Endodermal cell (in vitro differentiated cells): ENCODE data around the gene MRPL1. TPM values are rescaled to one million over a fixed set of nuclear protein-coding genes. Genes with fewer than 3 reads are reported as not detected.

ENCODE experiments used
- DNase-seq: peaks from one replicate; pipeline ENCODE4 v3.0.0-alpha.2; 2017
- H3K27ac ChIP-seq: 2 replicates; pipeline ENCODE4 v1.5.1; 2013; ENCODE audit warnings: mild to moderate bottlenecking, low read depth, low read length, moderate library complexity
- H3K27me3 ChIP-seq: 2 replicates; pipeline ENCODE4 v1.6.1; 2013; ENCODE audit warnings: mild to moderate bottlenecking, low read length, moderate library complexity; ENCODE audit not compliant: insufficient read depth, control insufficient read depth, poor library complexity, severe bottlenecking
- H3K36me3 ChIP-seq: 2 replicates; pipeline ENCODE4 v1.7.0; 2013; ENCODE audit warnings: mild to moderate bottlenecking, low read length, moderate library complexity; ENCODE audit not compliant: control insufficient read depth, insufficient read depth
- H3K4me1 ChIP-seq: one replicate; pipeline ENCODE4 v1.7.0; 2013; ENCODE audit warnings: low read length; ENCODE audit not compliant: control insufficient read depth, insufficient read depth
- H3K4me3 ChIP-seq: 2 replicates; pipeline ENCODE4 v1.5.1; 2013; ENCODE audit warnings: mild to moderate bottlenecking, low read length, moderate library complexity
- H3K9ac ChIP-seq: 2 replicates; pipeline ENCODE4 v1.6.1; 2013; ENCODE audit warnings: mild to moderate bottlenecking, low read length, moderate library complexity; ENCODE audit not compliant: poor library complexity, severe bottlenecking; ENCODE audit errors: extremely low read depth
- H3K9me3 ChIP-seq: 2 replicates; pipeline ENCODE4 v1.6.1; 2013; ENCODE audit warnings: mild to moderate bottlenecking, low read length, moderate library complexity; ENCODE audit not compliant: control insufficient read depth
- H3K27ac Mint-ChIP-seq: 2 replicates; pipeline ENCODE4 v1.8.0; 2020; ENCODE audit warnings: mixed read lengths
- H3K27me3 Mint-ChIP-seq: 2 replicates; pipeline ENCODE4 v1.8.0; 2021; ENCODE audit warnings: mild to moderate bottlenecking, mixed read lengths; ENCODE audit not compliant: insufficient read depth
- H3K36me3 Mint-ChIP-seq: 2 replicates; pipeline ENCODE4 v1.8.0; 2020; ENCODE audit warnings: low read depth, mixed read lengths
- H3K4me1 Mint-ChIP-seq: 2 replicates; pipeline ENCODE4 v1.8.0; 2020; ENCODE audit warnings: mixed read lengths
- H3K4me3 Mint-ChIP-seq: 2 replicates; pipeline ENCODE4 v1.8.0; 2020; ENCODE audit warnings: mild to moderate bottlenecking, moderate library complexity, mixed read lengths
- H3K9me3 Mint-ChIP-seq: 2 replicates; pipeline ENCODE4 v1.8.0; 2020; ENCODE audit warnings: mild to moderate bottlenecking, mixed read lengths
- WGBS, 2 experiments: methylation state at CpG; one replicate each; pipeline versions ENCODE4 v1.1.5 to v1.1.7; 2013; ENCODE audit warnings: missing lambda C conversion rate in 2 of 2, mixed read lengths in 1 of 2; ENCODE audit not compliant: insufficient coverage in 1 of 2, insufficient read length in 1 of 2; 5-methylcytosine and 5-hydroxymethylcytosine counted together
- total RNA-seq, 2 donors: library from RNA; stranded (reverse); fragmentation: NEBNext Ultra II Directional in 1 of 2; extraction: Animal tissue kit (Norgen Biotek cat#: 25700) in 1 of 2; gene quantifications; 2 replicates in 1 of 2; 3 replicates in 1 of 2; pipeline ENCODE4 v1.2.1, GENCODE V29; 2021
- TF ChIP-seq, protein P1 (sequence below): fragments of 200-600 bp; sonication (generic); conservative IDR thresholded peaks from 2 replicates; pipeline ENCODE4 v1.5.0; 2021; ENCODE audit warnings: antibody characterized with exemption, mild to moderate bottlenecking

Gene MRPL1
- total RNA-seq, 2 donors from 2014 or later = 31.7 to 46.4 TPM

GRCh38 chr4:77920371-77920770, 57.7 kb downstream of the MRPL1 start:
- 83 to 95% methylated on average over 2 to 3 of the region's 3 CpGs for WGBS, 2 experiments
- no peak for DNase-seq

GRCh38 chr4:77921701-77922100, 59.1 kb downstream of the MRPL1 start:
- TF ChIP-seq, protein P1, sequence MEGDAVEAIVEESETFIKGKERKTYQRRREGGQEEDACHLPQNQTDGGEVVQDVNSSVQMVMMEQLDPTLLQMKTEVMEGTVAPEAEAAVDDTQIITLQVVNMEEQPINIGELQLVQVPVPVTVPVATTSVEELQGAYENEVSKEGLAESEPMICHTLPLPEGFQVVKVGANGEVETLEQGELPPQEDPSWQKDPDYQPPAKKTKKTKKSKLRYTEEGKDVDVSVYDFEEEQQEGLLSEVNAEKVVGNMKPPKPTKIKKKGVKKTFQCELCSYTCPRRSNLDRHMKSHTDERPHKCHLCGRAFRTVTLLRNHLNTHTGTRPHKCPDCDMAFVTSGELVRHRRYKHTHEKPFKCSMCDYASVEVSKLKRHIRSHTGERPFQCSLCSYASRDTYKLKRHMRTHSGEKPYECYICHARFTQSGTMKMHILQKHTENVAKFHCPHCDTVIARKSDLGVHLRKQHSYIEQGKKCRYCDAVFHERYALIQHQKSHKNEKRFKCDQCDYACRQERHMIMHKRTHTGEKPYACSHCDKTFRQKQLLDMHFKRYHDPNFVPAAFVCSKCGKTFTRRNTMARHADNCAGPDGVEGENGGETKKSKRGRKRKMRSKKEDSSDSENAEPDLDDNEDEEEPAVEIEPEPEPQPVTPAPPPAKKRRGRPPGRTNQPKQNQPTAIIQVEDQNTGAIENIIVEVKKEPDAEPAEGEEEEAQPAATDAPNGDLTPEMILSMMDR = no peak
- no peaks in the 10 kb centered on the region for H3K4me1 ChIP-seq
- peaks cover 10% of the 10 kb centered on the region for H3K36me3 Mint-ChIP-seq
- no peak overlapping the region for H3K4me3 Mint-ChIP-seq
- H3K4me3 ChIP-seq = no peak overlapping the region
- H3K27me3 ChIP-seq = no peaks in the 10 kb centered on the region
- peaks cover 12% of the 10 kb centered on the region for H3K4me1 Mint-ChIP-seq
- H3K9me3 ChIP-seq = no peaks in the 10 kb centered on the region
- H3K9me3 Mint-ChIP-seq = peaks cover 2% of the 10 kb centered on the region
- 83 to 100% methylated on average over 2 to 5 of the region's 5 CpGs for WGBS, 2 experiments
- H3K27ac ChIP-seq = no peak overlapping the region
- peaks cover 9% of the 10 kb centered on the region for H3K36me3 ChIP-seq
- H3K27ac Mint-ChIP-seq = no peak overlapping the region
- H3K9ac ChIP-seq = no peak overlapping the region
- DNase-seq = no peak
- no peaks in the 10 kb centered on the region for H3K27me3 Mint-ChIP-seq

More at GRCh38 chr4:77920371-77920770, 57.7 kb downstream of the MRPL1 start:
- Histone ChIP-seq H3K9me3 (no peaks in the 10 kb centered on the region), H3K27me3 (no peaks in the 10 kb centered on the region), H3K27ac (no peak overlapping the region), H3K9ac (no peak overlapping the region), H3K4me3 (no peak overlapping the region), H3K36me3 (peaks cover 9% of the 10 kb centered on the region), H3K4me1 (no peaks in the 10 kb centered on the region)
- Mint-ChIP-seq H3K27me3 (no peaks in the 10 kb centered on the region), H3K9me3 (no peaks in the 10 kb centered on the region), H3K36me3 (peaks cover 7% of the 10 kb centered on the region), H3K4me1 (peaks cover 12% of the 10 kb centered on the region), H3K27ac (peak overlapping the region; percentile 76), H3K4me3 (no peak overlapping the region)
- TF ChIP-seq, protein P1 = no peak

- no peaks in the 10 kb centered on the region for H3K27me3 Mint-ChIP-seq
- no peak overlapping the region for H3K27ac Mint-ChIP-seq
- H3K9me3 Mint-ChIP-seq = peaks cover 2% of the 10 kb centered on the region
- H3K9me3 ChIP-seq = no peaks in the 10 kb centered on the region
- H3K4me1 ChIP-seq = no peaks in the 10 kb centered on the region
- peaks cover 9% of the 10 kb centered on the region for H3K36me3 ChIP-seq
- no peak overlapping the region for H3K4me3 Mint-ChIP-seq
- TF ChIP-seq, protein P1 = no peak
- peaks cover 10% of the 10 kb centered on the region for H3K36me3 Mint-ChIP-seq
- peaks cover 12% of the 10 kb centered on the region for H3K4me1 Mint-ChIP-seq
- H3K9ac ChIP-seq = no peak overlapping the region
- no peak overlapping the region for H3K27ac ChIP-seq
- H3K4me3 ChIP-seq = no peak overlapping the region
- no peak for DNase-seq
- WGBS, 2 experiments = 94 to 96% methylated on average over 4 of the region's 4 CpGs
- no peaks in the 10 kb centered on the region for H3K27me3 ChIP-seq
Measured at GRCh38 chr4:77922158-77923094, 59.8 kb downstream of the MRPL1 start.
